Astrocyte (in vitro differentiated cells and primary cell): ENCODE results near the gene MCL1. TPM values are rescaled to one million over a fixed set of nuclear protein-coding genes. Genes with fewer than 3 reads are reported as not detected.

Experiments used
- DNase-seq: peaks from one replicate; pipeline ENCODE4 v3.0.0-alpha.2; 2010; ENCODE audit warnings: low read depth
- FAIRE-seq: peaks from 2 replicates; lab custom pipeline; 2011; peaks lifted over from hg19 to GRCh38; lab: Jason Lieb, UNC
- H2AFZ ChIP-seq: 2 replicates; pipeline ENCODE4 v1.6.0; 2012; ENCODE audit warnings: low read depth, low read length, inconsistent platforms
- H3K27ac ChIP-seq: 2 replicates; pipeline ENCODE4 v1.5.1; 2011; ENCODE audit warnings: low read depth, low read length, inconsistent platforms
- H3K27me3 ChIP-seq: 2 replicates; pipeline ENCODE4 v1.6.0; 2011; ENCODE audit warnings: low read length, inconsistent platforms; ENCODE audit not compliant: insufficient read depth
- H3K36me3 ChIP-seq: 2 replicates; pipeline ENCODE4 v1.5.1; 2011; ENCODE audit warnings: low read length, inconsistent platforms; ENCODE audit not compliant: insufficient read depth
- H3K4me1 ChIP-seq: 2 replicates; pipeline ENCODE4 v1.5.1; 2011; ENCODE audit warnings: low read length, inconsistent platforms; ENCODE audit not compliant: insufficient read depth
- H3K4me2 ChIP-seq: 2 replicates; pipeline ENCODE4 v1.6.0; 2012; ENCODE audit warnings: low read length, inconsistent platforms
- H3K4me3 ChIP-seq: 2 replicates; pipeline ENCODE4 v1.5.1; 2011; ENCODE audit warnings: low read depth, mild to moderate bottlenecking, low read length, inconsistent platforms; ENCODE audit not compliant: insufficient read depth
- H3K79me2 ChIP-seq: 2 replicates; pipeline ENCODE4 v1.6.0; 2012; ENCODE audit warnings: mild to moderate bottlenecking, low read length, inconsistent platforms; ENCODE audit not compliant: insufficient read depth
- H3K9ac ChIP-seq: 2 replicates; pipeline ENCODE4 v1.6.0; 2012; ENCODE audit warnings: mild to moderate bottlenecking, low read length, inconsistent platforms
- H3K9me3 ChIP-seq: 2 replicates; pipeline ENCODE4 v1.5.1; 2012; ENCODE audit warnings: low read depth, mild to moderate bottlenecking, low read length, inconsistent platforms; ENCODE audit not compliant: insufficient read depth
- H4K20me1 ChIP-seq: 2 replicates; pipeline ENCODE4 v1.6.0; 2012; ENCODE audit warnings: low read length, inconsistent platforms; ENCODE audit not compliant: insufficient read depth
- H3K27ac Mint-ChIP-seq: one replicate; pipeline ENCODE4 v1.8.0; 2021; ENCODE audit warnings: mild to moderate bottlenecking, mixed read lengths; ENCODE audit not compliant: unreplicated experiment
- H3K27me3 Mint-ChIP-seq: one replicate; pipeline ENCODE4 v1.8.0; 2021; ENCODE audit warnings: low read depth, mixed read lengths; ENCODE audit not compliant: unreplicated experiment
- H3K36me3 Mint-ChIP-seq: one replicate; pipeline ENCODE4 v1.8.0; 2021; ENCODE audit warnings: low read depth, mixed read lengths; ENCODE audit not compliant: unreplicated experiment
- H3K4me1 Mint-ChIP-seq: one replicate; pipeline ENCODE4 v1.8.0; 2021; ENCODE audit warnings: low read depth, mixed read lengths; ENCODE audit not compliant: unreplicated experiment
- H3K4me3 Mint-ChIP-seq: one replicate; pipeline ENCODE4 v1.8.0; 2021; ENCODE audit warnings: mild to moderate bottlenecking, moderate library complexity, mixed read lengths; ENCODE audit not compliant: unreplicated experiment
- H3K9me3 Mint-ChIP-seq: one replicate; pipeline ENCODE4 v1.8.0; 2021; ENCODE audit warnings: mild to moderate bottlenecking, mixed read lengths; ENCODE audit not compliant: unreplicated experiment
- CTCF ChIP-seq: IDR thresholded peaks from 2 replicates; pipeline ENCODE4 v1.5.1; 2011; ENCODE audit warnings: low read depth, mild to moderate bottlenecking, inconsistent platforms, low read length, moderate library complexity; ENCODE audit not compliant: insufficient read depth
- EZH2 ChIP-seq: IDR thresholded peaks from 2 replicates; pipeline ENCODE4 v1.6.1; 2012; ENCODE audit warnings: mild to moderate bottlenecking, low read length, inconsistent platforms; ENCODE audit not compliant: insufficient read depth
- total RNA-seq: library from RNA; stranded (reverse); gene quantifications from 2 replicates; pipeline ENCODE4 v1.2.1, GENCODE V29; 2021

MCL1 gene
- total RNA-seq, 1 donor from 2014 or later, result 210 TPM

- TF ChIP-seq CTCF (no peak), EZH2 (no peak)
- Histone ChIP-seq H3K27ac (peak overlapping the region; percentile 84), H3K9ac (peak overlapping the region; percentile 74), H3K4me2 (peak overlapping the region; percentile 40), H2AFZ (no peak overlapping the region), H3K36me3 (peaks cover 6% of the 10 kb centered on the region), H3K79me2 (peaks cover 2% of the 10 kb centered on the region), H3K27me3 (no peaks in the 10 kb centered on the region), H4K20me1 (no peaks in the 10 kb centered on the region), H3K4me1 (peaks cover 36% of the 10 kb centered on the region), H3K4me3 (peak overlapping the region; percentile 18), H3K9me3 (no peaks in the 10 kb centered on the region)
- DNase-seq (no peak), FAIRE-seq (no peak)
- Mint-ChIP-seq H3K9me3 (no peaks in the 10 kb centered on the region), H3K4me3 (no peak overlapping the region), H3K27me3 (no peaks in the 10 kb centered on the region), H3K36me3 (peaks cover 4% of the 10 kb centered on the region), H3K4me1 (peaks cover 30% of the 10 kb centered on the region), H3K27ac (peak overlapping the region; percentile 92)
Observed at GRCh38 chr1:150612014-150612345, 32.6 kb upstream of the MCL1 start.

GRCh38 chr1:150610576-150610975, 31.2 kb upstream of the MCL1 start:
- peak overlapping the region; percentile 66 for H3K9ac ChIP-seq
- H3K27me3 ChIP-seq, result no peaks in the 10 kb centered on the region
- no peaks in the 10 kb centered on the region for H3K9me3 ChIP-seq
- Mint-ChIP-seq H3K4me1 (peaks cover 31% of the 10 kb centered on the region), H3K27me3 (no peaks in the 10 kb centered on the region), H3K9me3 (no peaks in the 10 kb centered on the region), H3K36me3 (peaks cover 4% of the 10 kb centered on the region), H3K27ac (peak overlapping the region; percentile 58), H3K4me3 (no peak overlapping the region)
- H3K4me1 ChIP-seq, result peaks cover 36% of the 10 kb centered on the region
- H3K36me3 ChIP-seq, result peaks cover 2% of the 10 kb centered on the region
- H3K79me2 ChIP-seq, result peaks cover 2% of the 10 kb centered on the region
- H3K4me2 ChIP-seq, result peak overlapping the region; percentile 40
- no peak for FAIRE-seq
- H3K27ac ChIP-seq, result peak overlapping the region; percentile 84
- TF ChIP-seq EZH2 (no peak), CTCF (no peak)
- DNase-seq, result no peak
- no peaks in the 10 kb centered on the region for H4K20me1 ChIP-seq
- H2AFZ ChIP-seq, result no peak overlapping the region
- no peak overlapping the region for H3K4me3 ChIP-seq

GRCh38 chr1:150609732-150610131, 30.3 kb upstream of the MCL1 start:
- no peak for FAIRE-seq
- peaks cover 2% of the 10 kb centered on the region for H3K36me3 Mint-ChIP-seq
- no peaks in the 10 kb centered on the region for H3K9me3 Mint-ChIP-seq
- peak; percentile 20 for DNase-seq
- no peak overlapping the region for H3K4me3 Mint-ChIP-seq
- H3K79me2 ChIP-seq, result peaks cover 2% of the 10 kb centered on the region
- H3K4me3 ChIP-seq, result no peak overlapping the region
- no peak overlapping the region for H3K4me2 ChIP-seq
- no peak overlapping the region for H2AFZ ChIP-seq
- peaks cover 32% of the 10 kb centered on the region for H3K4me1 Mint-ChIP-seq
- H3K4me1 ChIP-seq, result peaks cover 42% of the 10 kb centered on the region
- no peaks in the 10 kb centered on the region for H3K27me3 ChIP-seq
- H3K27me3 Mint-ChIP-seq, result no peaks in the 10 kb centered on the region
- no peaks in the 10 kb centered on the region for H3K9me3 ChIP-seq
- H3K27ac ChIP-seq, result peak overlapping the region; percentile 46
- H3K36me3 ChIP-seq, result no peaks in the 10 kb centered on the region
- H3K27ac Mint-ChIP-seq, result peak overlapping the region; percentile 77
- H4K20me1 ChIP-seq, result no peaks in the 10 kb centered on the region
- H3K9ac ChIP-seq, result peak overlapping the region; percentile 40
- TF ChIP-seq CTCF, result no peak
- TF ChIP-seq EZH2, result no peak
